ENCODE data around the gene R3HCC1L. TPM values are rescaled to one million over a fixed set of nuclear protein-coding genes. Genes with fewer than 3 reads are reported as not detected.

R3HCC1L gene
- total and polyA plus RNA-seq, 4 donors = 9.5 to 18.6 (median 14.2) TPM

GRCh38 chr10:98267069-98267893 is 132.8 kb downstream of the R3HCC1L start:
- WGBS (ENCODE audit: insufficient coverage) = 65% methylated on average over 17 of the region's 22 CpGs
- DNase-seq (ENCODE audit: low read depth in 4 of 6, low spot score in 6 of 6) = no peak
- Histone ChIP-seq H3K27ac (ENCODE audit: low read depth, low read length) (peak overlapping the region; percentile 40), H3K9me3 (ENCODE audit: control insufficient read depth, insufficient read depth, low read length) (no peaks in the 10 kb centered on the region), H3K27me3 (ENCODE audit: control insufficient read depth, insufficient read depth, low read length) (peaks cover 2% of the 10 kb centered on the region), H3K4me1 (ENCODE audit: control insufficient read depth, insufficient read depth, low read length) (peaks cover 38% of the 10 kb centered on the region), H3K4me3 (ENCODE audit: low read depth, low read length) (peak overlapping the region; percentile 27), H3K36me3 (ENCODE audit: control insufficient read depth, insufficient read depth, low read length) (no peaks in the 10 kb centered on the region)

GRCh38 chr10:98267894-98268693 is 133.6 kb downstream of the R3HCC1L start, which contains the start of gene LOXL4:
LOXL4 (minus strand) TSS chr10:98268194; CDS start chr10:98263019, 5,175 bp downstream.
- H3K36me3 ChIP-seq (ENCODE audit: control insufficient read depth, insufficient read depth, low read length) = no peaks in the 10 kb centered on the region
- no peaks in the 10 kb centered on the region for H3K9me3 ChIP-seq (ENCODE audit: control insufficient read depth, insufficient read depth, low read length)
- H3K4me1 ChIP-seq (ENCODE audit: control insufficient read depth, insufficient read depth, low read length) = peaks cover 38% of the 10 kb centered on the region
- H3K27me3 ChIP-seq (ENCODE audit: control insufficient read depth, insufficient read depth, low read length) = peaks cover 2% of the 10 kb centered on the region
- WGBS (ENCODE audit: insufficient coverage) = 5% methylated on average over 55 of the region's 75 CpGs
- peak within 1 kb of the TSS; percentile 50 for H3K4me3 ChIP-seq (ENCODE audit: low read depth, low read length)
- peak in 2 of 6 donors; percentile 36 to 48 for DNase-seq (ENCODE audit: low read depth in 4 of 6, low spot score in 6 of 6)
- peak within 1 kb of the TSS; percentile 40 for H3K27ac ChIP-seq (ENCODE audit: low read depth, low read length)

GRCh38 chr10:98268694-98269431 is 134.4 kb downstream of the R3HCC1L start:
- H3K36me3 ChIP-seq (ENCODE audit: control insufficient read depth, insufficient read depth, low read length) = no peaks in the 10 kb centered on the region
- H3K4me1 ChIP-seq (ENCODE audit: control insufficient read depth, insufficient read depth, low read length) = peaks cover 38% of the 10 kb centered on the region
- H3K9me3 ChIP-seq (ENCODE audit: control insufficient read depth, insufficient read depth, low read length) = no peaks in the 10 kb centered on the region
- WGBS (ENCODE audit: insufficient coverage) = 32% methylated on average over 10 of the region's 17 CpGs
- H3K27me3 ChIP-seq (ENCODE audit: control insufficient read depth, insufficient read depth, low read length) = peaks cover 2% of the 10 kb centered on the region
- DNase-seq (ENCODE audit: low read depth in 4 of 6, low spot score in 6 of 6) = no peak
- H3K27ac ChIP-seq (ENCODE audit: low read depth, low read length) = no peak overlapping the region
- H3K4me3 ChIP-seq (ENCODE audit: low read depth, low read length) = peak overlapping the region; percentile 50

- DNase-seq (ENCODE audit: low read depth in 4 of 6, low spot score in 6 of 6) = peak in 1 of 6 donors; percentile 35
- H3K27me3 ChIP-seq (ENCODE audit: control insufficient read depth, insufficient read depth, low read length) = peaks cover 2% of the 10 kb centered on the region
- peaks cover 38% of the 10 kb centered on the region for H3K4me1 ChIP-seq (ENCODE audit: control insufficient read depth, insufficient read depth, low read length)
- H3K4me3 ChIP-seq (ENCODE audit: low read depth, low read length) = no peak overlapping the region
- H3K9me3 ChIP-seq (ENCODE audit: control insufficient read depth, insufficient read depth, low read length) = no peaks in the 10 kb centered on the region
- 28% methylated on average over 8 of the region's 8 CpGs for WGBS (ENCODE audit: insufficient coverage)
- no peak overlapping the region for H3K27ac ChIP-seq (ENCODE audit: low read depth, low read length)
- H3K36me3 ChIP-seq (ENCODE audit: control insufficient read depth, insufficient read depth, low read length) = no peaks in the 10 kb centered on the region
Observed at GRCh38 chr10:98269435-98269912, 135.0 kb downstream of the R3HCC1L start.

GRCh38 chr10:98270073-98270740 is 135.8 kb downstream of the R3HCC1L start:
- Histone ChIP-seq H3K9me3 (ENCODE audit: control insufficient read depth, insufficient read depth, low read length) (no peaks in the 10 kb centered on the region), H3K4me3 (ENCODE audit: low read depth, low read length) (no peak overlapping the region), H3K27me3 (ENCODE audit: control insufficient read depth, insufficient read depth, low read length) (peaks cover 2% of the 10 kb centered on the region), H3K4me1 (ENCODE audit: control insufficient read depth, insufficient read depth, low read length) (peaks cover 38% of the 10 kb centered on the region), H3K27ac (ENCODE audit: low read depth, low read length) (no peak overlapping the region), H3K36me3 (ENCODE audit: control insufficient read depth, insufficient read depth, low read length) (no peaks in the 10 kb centered on the region)
- DNase-seq (ENCODE audit: low read depth in 4 of 6, low spot score in 6 of 6) = no peak
- WGBS (ENCODE audit: insufficient coverage) = 65% methylated on average over 8 of the region's 10 CpGs

- H3K27me3 ChIP-seq (ENCODE audit: control insufficient read depth, insufficient read depth, low read length) = peaks cover 2% of the 10 kb centered on the region
- H3K4me1 ChIP-seq (ENCODE audit: control insufficient read depth, insufficient read depth, low read length) = peaks cover 34% of the 10 kb centered on the region
- WGBS (ENCODE audit: insufficient coverage) = 92% methylated on average over 2 of the region's 2 CpGs
- no peak for DNase-seq (ENCODE audit: low read depth in 4 of 6, low spot score in 6 of 6)
- no peaks in the 10 kb centered on the region for H3K9me3 ChIP-seq (ENCODE audit: control insufficient read depth, insufficient read depth, low read length)
- no peaks in the 10 kb centered on the region for H3K36me3 ChIP-seq (ENCODE audit: control insufficient read depth, insufficient read depth, low read length)
- H3K27ac ChIP-seq (ENCODE audit: low read depth, low read length) = no peak overlapping the region
- H3K4me3 ChIP-seq (ENCODE audit: low read depth, low read length) = no peak overlapping the region
Observed at GRCh38 chr10:98270786-98271185, 136.3 kb downstream of the R3HCC1L start.

- H3K36me3 ChIP-seq (ENCODE audit: control insufficient read depth, insufficient read depth, low read length) = no peaks in the 10 kb centered on the region
- H3K27ac ChIP-seq (ENCODE audit: low read depth, low read length) = no peak overlapping the region
- WGBS (ENCODE audit: insufficient coverage) = 84% methylated on average over 8 of the region's 8 CpGs
- H3K9me3 ChIP-seq (ENCODE audit: control insufficient read depth, insufficient read depth, low read length) = no peaks in the 10 kb centered on the region
- H3K27me3 ChIP-seq (ENCODE audit: control insufficient read depth, insufficient read depth, low read length) = peaks cover 2% of the 10 kb centered on the region
- DNase-seq (ENCODE audit: low read depth in 4 of 6, low spot score in 6 of 6) = no peak
- no peak overlapping the region for H3K4me3 ChIP-seq (ENCODE audit: low read depth, low read length)
- H3K4me1 ChIP-seq (ENCODE audit: control insufficient read depth, insufficient read depth, low read length) = peaks cover 26% of the 10 kb centered on the region
Observed at GRCh38 chr10:98272245-98272644, 137.8 kb downstream of the R3HCC1L start.

GRCh38 chr10:98272656-98273055 is 138.2 kb downstream of the R3HCC1L start:
- Histone ChIP-seq H3K36me3 (ENCODE audit: control insufficient read depth, insufficient read depth, low read length) (no peaks in the 10 kb centered on the region), H3K27me3 (ENCODE audit: control insufficient read depth, insufficient read depth, low read length) (peaks cover under 1% of the 10 kb centered on the region), H3K9me3 (ENCODE audit: control insufficient read depth, insufficient read depth, low read length) (no peaks in the 10 kb centered on the region), H3K27ac (ENCODE audit: low read depth, low read length) (no peak overlapping the region), H3K4me1 (ENCODE audit: control insufficient read depth, insufficient read depth, low read length) (peaks cover 22% of the 10 kb centered on the region), H3K4me3 (ENCODE audit: low read depth, low read length) (no peak overlapping the region)
- no peak for DNase-seq (ENCODE audit: low read depth in 4 of 6, low spot score in 6 of 6)
- WGBS (ENCODE audit: insufficient coverage) = 74% methylated on average over 10 of the region's 10 CpGs
